Astrocyte (in vitro differentiated cells and primary cell): ENCODE results near the gene PDGFRA.

Source experiments
- EZH2 ChIP-seq: IDR thresholded peaks from 2 replicates; pipeline ENCODE4 v1.6.1; 2012; ENCODE audit warnings: mild to moderate bottlenecking, low read length, inconsistent platforms; ENCODE audit not compliant: insufficient read depth
- TF ChIP-seq, protein P1 (sequence below): IDR thresholded peaks from 2 replicates; pipeline ENCODE4 v1.5.1; 2011; ENCODE audit warnings: low read depth, mild to moderate bottlenecking, inconsistent platforms, low read length, moderate library complexity; ENCODE audit not compliant: insufficient read depth

DNA sequence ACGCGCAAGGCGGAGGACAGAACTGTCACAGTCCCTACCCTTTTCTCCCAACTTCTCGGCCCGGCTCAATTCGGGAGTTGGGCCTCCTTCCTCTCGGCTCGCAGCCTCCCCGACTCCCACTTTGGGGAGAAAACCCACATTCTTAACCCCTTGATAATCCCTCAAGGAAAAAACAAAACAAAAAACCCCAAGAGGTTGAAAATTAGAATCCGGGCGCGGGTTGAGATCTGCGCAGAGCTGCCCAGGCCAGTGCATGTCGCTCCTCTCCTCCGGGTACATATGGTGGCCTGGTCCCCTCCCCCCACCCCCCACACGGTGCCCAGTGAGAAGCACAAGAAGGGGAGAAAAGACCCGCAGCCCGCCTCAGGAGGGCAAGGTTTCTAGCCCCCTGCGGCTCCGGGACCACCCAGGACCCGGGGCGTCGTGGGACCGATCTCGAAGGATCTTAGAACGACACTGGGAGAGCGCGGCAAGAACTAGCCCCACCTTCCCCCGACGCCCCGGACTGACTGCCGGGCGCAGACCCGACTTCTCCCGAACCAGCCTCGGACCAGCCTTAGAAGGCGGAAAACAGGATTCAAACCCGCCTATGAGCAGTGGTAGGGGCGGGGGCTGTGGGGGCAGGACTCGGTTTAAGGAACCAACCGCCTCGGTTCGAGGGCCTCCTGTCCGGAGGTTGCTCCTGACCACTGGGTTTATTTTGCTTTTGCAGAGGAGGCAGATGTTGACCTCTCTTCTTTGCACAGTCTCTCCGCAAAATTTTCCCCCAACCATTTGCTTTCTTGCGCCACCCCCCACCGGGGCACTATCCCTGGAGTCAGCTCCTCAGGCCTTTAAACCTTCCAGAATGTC is 2.5 kb upstream of the PDGFRA start:
- TF ChIP-seq, protein P1, sequence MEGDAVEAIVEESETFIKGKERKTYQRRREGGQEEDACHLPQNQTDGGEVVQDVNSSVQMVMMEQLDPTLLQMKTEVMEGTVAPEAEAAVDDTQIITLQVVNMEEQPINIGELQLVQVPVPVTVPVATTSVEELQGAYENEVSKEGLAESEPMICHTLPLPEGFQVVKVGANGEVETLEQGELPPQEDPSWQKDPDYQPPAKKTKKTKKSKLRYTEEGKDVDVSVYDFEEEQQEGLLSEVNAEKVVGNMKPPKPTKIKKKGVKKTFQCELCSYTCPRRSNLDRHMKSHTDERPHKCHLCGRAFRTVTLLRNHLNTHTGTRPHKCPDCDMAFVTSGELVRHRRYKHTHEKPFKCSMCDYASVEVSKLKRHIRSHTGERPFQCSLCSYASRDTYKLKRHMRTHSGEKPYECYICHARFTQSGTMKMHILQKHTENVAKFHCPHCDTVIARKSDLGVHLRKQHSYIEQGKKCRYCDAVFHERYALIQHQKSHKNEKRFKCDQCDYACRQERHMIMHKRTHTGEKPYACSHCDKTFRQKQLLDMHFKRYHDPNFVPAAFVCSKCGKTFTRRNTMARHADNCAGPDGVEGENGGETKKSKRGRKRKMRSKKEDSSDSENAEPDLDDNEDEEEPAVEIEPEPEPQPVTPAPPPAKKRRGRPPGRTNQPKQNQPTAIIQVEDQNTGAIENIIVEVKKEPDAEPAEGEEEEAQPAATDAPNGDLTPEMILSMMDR, result no peak
- no peak for TF ChIP-seq EZH2
